22Rv1 (cell line): ENCODE results near the gene ANO10.

Source experiments
- CTCF ChIP-seq: fragments of 450-650 bp; IDR thresholded peaks from 2 replicates; pipeline ENCODE4 v1.5.1; 2017; ENCODE audit warnings: mild to moderate bottlenecking
- ZFX ChIP-seq: fragments of 450-650 bp; IDR thresholded peaks from 2 replicates; pipeline ENCODE4 v1.6.1; 2017; ENCODE audit warnings: antibody characterized with exemption, borderline replicate concordance

GRCh38 chr3:43423142-43423541 lies 198.7 kb downstream of the ANO10 start:
- TF ChIP-seq CTCF (no peak), ZFX (no peak)
